ENCODE data around the gene NIT2.
A peak's percentile ranks its signal among the peaks of the same experiment; 100 is the strongest.

The NIT2 gene

DNA sequence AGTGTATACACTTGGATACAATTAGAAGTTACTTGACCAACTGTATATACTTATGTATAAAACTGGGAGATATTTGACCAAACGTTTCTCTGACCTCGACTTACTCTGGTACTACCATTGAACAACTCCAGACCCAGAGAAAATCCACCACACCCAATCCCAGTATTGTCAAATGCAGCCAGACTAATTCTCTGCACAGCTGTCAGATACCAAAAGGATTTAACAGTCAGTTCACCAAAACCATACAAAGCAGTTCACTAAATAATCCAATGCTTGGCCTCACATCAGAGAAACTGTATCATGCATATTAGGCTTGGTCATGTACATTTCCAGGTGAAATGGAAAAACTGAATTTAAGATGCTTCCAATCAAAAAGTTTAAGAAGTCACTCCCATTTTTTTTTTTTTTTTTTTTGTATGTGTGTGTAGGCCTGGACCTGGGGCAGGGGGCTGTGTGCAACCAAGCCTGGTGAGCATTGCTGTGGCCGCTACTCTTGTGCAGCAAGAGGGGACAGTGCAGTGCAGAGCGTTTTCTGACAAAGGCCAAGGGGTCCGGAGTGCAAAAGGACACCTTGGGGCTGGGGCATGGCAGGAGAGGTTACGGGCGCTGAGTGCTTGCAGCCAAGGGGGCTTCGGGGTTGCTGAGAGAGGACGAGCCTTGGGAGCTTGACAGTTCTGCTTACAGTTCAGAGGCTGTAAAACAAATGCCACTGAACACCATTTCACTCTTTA, 64.9 kb downstream of the NIT2 start:
- no peak for DNase-seq

DNA sequence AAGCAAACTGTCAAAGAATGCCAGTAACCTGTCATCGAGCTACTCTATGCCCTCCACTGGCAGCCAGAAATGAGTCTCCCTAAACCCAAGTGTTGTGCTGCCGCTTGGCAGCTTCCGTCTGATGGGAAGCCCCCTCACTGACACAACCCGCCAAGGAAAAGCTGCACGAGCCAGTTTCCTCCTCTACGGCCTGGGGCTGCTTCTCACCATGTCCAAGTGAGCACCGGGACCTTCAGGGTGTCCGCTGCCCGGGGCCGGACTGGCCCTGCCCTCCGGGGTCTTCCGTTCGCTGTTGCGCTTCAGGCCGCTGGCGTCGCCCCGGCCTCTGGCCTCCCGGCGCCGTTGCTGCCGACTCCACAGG, 65.8 kb downstream of the NIT2 start:
- no peak for DNase-seq

DNA sequence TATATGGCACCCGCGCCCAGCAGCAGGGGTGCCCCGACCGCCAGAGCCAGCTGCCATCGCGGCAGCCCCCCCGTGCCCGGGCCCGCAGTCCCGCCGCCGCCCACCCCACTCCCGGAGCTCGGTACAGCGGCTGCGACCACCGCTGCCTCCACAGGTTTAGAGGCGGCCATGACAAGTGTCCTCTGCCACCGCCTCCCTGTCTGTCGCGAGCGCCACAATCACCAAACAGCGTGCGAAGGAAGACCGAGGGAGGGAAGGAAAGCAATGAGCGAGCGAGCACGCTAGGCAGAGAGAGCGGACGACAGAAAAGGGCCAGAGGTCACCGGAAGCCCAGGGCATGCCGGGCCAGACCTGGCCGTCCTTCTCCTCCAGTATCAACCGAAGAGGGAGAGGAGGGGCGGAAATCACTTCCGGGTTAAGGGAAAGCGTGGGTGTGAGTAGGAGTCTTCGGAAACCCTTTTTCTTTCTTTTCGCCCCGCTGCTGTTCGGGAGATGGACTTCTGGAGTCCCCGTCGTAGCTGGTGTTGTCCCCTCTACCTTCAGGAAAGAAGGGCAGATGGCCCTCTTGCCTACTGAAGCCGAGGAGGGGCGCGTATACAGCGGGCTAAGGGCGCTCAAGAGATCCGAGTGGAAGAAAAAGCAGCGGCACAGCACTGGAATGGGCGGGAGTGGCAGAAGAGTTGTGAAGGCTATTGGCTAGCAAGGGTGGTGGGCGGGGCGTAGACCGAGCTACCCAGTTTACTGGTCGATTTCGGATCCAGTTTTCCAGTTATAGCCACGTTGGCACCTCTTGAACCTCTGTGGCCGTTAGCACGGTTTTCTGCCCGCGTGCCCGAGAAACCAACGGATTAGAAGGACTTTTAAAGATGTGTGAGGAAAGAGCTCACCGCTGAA, 66.5 kb downstream of the NIT2 start, which contains the start of the genes LNP1 and TOMM70:
LNP1 (plus strand) TSS at position 760 of the 894 bp plus-strand sequence. CDS start 28,191 bp downstream, outside the sequence.
TOMM70 (minus strand) TSS at position 310 of the 894 bp plus-strand sequence; CDS start at position 170, 140 bp downstream.
- peak; percentile 95 to 97 for DNase-seq

DNA sequence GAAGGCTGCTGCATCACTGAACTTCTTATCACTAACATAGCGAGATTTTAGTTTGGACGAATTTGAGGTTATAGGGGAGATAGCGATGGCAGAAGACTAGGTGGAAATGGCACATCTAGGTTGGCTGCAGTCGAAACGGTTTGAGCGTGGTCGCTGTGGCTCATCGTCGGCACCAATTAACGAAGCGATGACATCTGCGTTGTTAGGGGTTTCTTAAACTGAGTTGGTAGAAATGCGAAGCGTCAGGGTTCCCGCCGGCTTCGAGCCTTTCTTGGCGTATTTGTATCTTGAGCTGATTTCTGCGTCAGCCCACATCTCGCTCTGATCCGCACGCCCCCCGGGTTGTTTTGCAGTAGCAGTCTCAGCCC, 67.1 kb downstream of the NIT2 start:
- DNase-seq, result peak in 1 of 2 experiments; percentile 60

DNA sequence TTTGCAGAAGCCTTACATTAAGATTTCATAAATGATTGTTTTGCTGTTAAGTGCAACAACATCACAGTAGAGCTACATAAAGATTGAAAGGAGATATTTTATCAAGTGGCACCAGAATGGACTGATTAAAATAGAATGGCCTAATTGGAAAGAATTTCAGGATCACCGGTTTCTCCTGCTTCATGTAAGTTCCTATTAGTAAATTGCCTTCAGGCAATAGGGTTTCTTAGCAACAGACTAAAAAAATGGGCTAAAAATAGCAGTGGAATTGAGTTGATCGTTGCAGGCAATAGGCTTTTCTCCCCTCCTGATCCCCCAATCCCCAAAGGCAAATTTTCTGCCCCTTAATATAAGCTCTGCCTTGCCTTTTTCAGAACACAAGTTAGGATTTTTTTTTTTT, 67.7 kb downstream of the NIT2 start:
- DNase-seq, result no peak

DNA sequence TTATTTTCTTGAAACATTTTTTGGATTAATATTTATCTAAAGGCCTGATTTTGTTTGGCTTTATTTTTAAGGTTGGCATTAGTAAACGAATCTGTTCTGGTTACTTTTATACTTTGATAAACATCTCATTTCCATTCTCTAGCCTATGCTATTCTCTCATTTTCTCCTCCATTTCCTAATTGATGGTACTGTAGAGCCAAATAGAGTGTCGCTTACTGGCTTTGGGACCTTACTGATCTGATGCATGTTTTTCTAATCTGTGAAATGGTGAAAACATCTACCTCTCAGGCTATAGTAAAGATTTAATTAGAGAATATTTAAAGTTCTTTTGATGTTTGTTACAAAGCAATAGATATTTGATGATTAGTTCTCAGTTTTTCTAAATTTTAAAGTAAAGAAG, 68.3 kb downstream of the NIT2 start:
- DNase-seq, result no peak

DNA sequence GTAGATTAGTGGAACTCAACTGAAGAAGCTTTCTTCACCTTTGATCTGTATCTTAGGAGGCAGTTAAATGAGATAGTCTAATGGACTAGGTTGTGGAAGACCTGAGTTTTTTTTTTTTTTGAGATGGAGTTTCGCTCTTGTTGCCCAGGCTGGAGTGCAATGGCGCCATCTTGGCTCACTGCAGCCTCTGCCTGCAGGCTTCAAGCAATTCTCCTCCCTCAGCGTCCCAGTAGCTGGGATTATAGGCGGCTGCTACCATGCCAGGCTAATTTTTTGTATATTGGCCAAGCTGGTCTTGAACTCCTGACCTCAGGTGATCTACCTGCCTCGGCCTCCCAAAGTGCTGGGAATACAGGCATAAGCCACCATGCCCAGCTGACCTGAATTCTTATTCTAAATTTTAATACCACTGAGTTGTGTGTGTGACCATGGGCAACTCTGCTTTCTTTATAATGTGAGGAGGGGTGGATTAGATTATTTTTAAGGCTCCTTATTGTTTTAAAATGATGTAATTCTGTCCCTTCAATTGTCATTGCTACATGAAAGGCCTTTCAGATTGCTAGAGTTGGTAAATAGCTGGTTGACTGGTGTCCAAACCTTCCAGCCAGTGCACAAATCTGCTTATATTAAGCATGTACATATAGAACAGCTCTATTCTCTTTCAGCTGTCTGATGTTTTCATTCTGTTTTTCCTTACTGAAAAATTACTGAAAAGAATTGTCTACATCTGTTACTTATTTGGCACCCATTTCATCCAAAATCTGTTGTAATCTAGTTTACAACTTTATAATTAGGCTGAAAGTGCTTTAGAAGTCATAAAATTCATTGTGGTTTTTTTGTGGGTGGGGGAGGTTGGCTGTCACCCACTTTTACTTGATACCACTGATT, 69.0 kb downstream of the NIT2 start:
- no peak for DNase-seq

DNA sequence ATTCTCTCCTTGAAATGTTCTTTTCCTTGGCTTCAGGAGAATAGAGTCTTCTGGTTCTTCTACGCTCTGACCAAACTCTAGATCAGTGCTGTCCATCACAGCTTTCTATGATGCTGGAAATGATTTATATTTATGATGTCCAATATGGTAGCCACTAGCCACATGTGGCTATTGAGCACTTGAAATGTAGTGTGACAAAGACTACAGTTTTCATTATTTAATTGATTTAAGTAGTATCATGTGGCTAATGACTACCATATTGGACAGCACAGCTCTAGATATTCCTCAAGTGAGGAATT, 69.6 kb downstream of the NIT2 start:
- no peak for DNase-seq

DNA sequence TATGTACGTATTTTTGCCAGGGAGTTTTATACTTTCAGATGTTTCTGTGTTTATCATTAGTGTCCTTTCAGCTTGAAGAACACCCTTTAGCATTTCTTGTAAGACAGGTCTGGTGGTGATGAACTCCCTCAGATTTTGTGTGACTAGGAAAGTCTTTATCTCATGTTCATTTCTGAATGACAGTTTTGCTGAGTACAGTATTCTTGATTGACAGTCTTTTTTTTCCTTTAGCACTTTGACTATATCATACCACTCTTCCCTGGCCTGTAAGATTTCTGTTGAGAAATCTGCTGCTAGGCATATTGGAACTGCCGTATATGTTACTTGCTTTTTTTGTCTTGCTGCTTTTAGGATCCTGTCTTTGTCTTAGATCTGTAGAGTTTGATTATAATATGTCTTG, 72.6 kb downstream of the NIT2 start:
- no peak for DNase-seq

DNA sequence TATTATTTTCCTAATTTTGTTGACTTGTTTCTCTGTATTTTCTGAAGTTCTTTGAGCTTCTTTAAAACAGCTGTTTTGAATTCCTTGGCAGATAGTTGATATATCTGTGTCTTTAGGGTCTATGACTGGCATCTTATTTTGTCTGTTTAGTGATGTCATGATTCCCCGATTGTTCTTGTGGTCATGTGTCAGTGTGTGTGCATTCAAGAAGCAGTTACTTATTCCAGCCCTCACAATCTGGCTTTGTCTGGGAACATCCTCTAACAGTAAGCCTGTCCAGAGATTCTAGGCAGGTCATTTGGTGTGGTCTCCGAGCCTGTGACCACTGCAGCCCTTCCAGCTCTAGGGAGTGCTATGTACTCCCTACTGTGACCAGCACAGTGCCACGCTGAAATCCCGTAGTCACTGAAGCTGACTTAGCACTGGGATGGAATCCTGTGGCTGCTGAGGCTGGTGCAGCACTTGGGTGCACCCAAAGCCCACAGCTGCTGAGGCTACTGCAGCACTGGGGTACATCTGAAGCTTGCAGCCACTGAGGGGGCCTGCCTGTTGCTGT, 73.5 kb downstream of the NIT2 start:
- DNase-seq, result no peak
